Measurements from ENCODE around the gene LFNG. TPM values are rescaled to one million over a fixed set of nuclear protein-coding genes. Genes with fewer than 3 reads are reported as not detected.

Gene LFNG
- total RNA-seq, 1 experiment from 2014 or later: 38.1 TPM

DNA sequence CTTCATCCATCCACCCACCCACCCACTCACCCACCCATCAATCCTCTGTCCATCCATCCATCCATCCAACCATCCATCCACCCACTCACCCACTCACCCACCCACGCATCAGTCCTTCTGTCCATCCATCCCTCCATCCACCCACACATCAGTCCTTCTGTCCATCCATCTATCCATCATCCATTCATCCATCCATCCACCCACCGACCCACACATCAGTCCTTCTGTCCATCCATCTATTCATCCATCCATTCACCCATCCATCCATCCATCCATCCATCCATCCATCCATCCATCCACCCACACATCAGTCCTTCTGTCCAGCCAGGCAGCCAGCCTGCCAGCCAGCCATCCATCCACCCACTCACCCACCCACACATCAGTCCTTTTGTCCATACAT lies 27.5 kb upstream of the LFNG start:
- Histone ChIP-seq H3K4me1 (ENCODE audit: control insufficient read depth, insufficient read depth, low read length) (peaks cover 11% of the 10 kb centered on the region), H3K4me3 (ENCODE audit: low read depth in 2 of 2, low read length in 2 of 2) (no peak overlapping the region), H3K36me3 (ENCODE audit: control insufficient read depth, insufficient read depth, low read length) (no peaks in the 10 kb centered on the region), H3K27ac (ENCODE audit: low read length) (no peak overlapping the region), H3K9me3 (ENCODE audit: control insufficient read depth, insufficient read depth, low read depth, low read length) (no peaks in the 10 kb centered on the region), H3K27me3 (ENCODE audit: control insufficient read depth, insufficient read depth, low read length) (no peaks in the 10 kb centered on the region)
- TF ChIP-seq, protein P1, sequence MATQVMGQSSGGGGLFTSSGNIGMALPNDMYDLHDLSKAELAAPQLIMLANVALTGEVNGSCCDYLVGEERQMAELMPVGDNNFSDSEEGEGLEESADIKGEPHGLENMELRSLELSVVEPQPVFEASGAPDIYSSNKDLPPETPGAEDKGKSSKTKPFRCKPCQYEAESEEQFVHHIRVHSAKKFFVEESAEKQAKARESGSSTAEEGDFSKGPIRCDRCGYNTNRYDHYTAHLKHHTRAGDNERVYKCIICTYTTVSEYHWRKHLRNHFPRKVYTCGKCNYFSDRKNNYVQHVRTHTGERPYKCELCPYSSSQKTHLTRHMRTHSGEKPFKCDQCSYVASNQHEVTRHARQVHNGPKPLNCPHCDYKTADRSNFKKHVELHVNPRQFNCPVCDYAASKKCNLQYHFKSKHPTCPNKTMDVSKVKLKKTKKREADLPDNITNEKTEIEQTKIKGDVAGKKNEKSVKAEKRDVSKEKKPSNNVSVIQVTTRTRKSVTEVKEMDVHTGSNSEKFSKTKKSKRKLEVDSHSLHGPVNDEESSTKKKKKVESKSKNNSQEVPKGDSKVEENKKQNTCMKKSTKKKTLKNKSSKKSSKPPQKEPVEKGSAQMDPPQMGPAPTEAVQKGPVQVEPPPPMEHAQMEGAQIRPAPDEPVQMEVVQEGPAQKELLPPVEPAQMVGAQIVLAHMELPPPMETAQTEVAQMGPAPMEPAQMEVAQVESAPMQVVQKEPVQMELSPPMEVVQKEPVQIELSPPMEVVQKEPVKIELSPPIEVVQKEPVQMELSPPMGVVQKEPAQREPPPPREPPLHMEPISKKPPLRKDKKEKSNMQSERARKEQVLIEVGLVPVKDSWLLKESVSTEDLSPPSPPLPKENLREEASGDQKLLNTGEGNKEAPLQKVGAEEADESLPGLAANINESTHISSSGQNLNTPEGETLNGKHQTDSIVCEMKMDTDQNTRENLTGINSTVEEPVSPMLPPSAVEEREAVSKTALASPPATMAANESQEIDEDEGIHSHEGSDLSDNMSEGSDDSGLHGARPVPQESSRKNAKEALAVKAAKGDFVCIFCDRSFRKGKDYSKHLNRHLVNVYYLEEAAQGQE (IDR thresholded peaks at IDR 0.05; ENCODE audit: insufficient read depth in 1 of 2, low read depth in 2 of 2, low read length in 1 of 2): no peak
- TF ChIP-seq POLR2AphosphoS5 (IDR thresholded peaks at IDR 0.05; ENCODE audit: low read depth, low read length) (no peak), SIN3A (IDR thresholded peaks at IDR 0.05; ENCODE audit: borderline replicate concordance, insufficient read depth, low read depth, low read length) (no peak), TCF7L2 (IDR thresholded peaks at IDR 0.05; ENCODE audit: low read depth, low read length) (no peak)
- TF ChIP-seq, protein P2, sequence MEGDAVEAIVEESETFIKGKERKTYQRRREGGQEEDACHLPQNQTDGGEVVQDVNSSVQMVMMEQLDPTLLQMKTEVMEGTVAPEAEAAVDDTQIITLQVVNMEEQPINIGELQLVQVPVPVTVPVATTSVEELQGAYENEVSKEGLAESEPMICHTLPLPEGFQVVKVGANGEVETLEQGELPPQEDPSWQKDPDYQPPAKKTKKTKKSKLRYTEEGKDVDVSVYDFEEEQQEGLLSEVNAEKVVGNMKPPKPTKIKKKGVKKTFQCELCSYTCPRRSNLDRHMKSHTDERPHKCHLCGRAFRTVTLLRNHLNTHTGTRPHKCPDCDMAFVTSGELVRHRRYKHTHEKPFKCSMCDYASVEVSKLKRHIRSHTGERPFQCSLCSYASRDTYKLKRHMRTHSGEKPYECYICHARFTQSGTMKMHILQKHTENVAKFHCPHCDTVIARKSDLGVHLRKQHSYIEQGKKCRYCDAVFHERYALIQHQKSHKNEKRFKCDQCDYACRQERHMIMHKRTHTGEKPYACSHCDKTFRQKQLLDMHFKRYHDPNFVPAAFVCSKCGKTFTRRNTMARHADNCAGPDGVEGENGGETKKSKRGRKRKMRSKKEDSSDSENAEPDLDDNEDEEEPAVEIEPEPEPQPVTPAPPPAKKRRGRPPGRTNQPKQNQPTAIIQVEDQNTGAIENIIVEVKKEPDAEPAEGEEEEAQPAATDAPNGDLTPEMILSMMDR (IDR thresholded peaks at IDR 0.05): no peak
- no peak for ATAC-seq
- ChIA-PET POLR2A (no interaction called here), CTCF (no interaction called here)
- no TSS peak for BruUV-seq (replicated peaks)
- no peak for DNase-seq (ENCODE audit: low read depth, low spot score)
- intact Hi-C loops (cut with micrococcal nuclease; ENCODE audit: unreplicated experiment) (no loop called here), in situ Hi-C loops (cut with HindIII; ENCODE audit: low pct_unique_long_range_greater_than_20kb, low sequenced_read_pairs) (no loop called here)

DNA sequence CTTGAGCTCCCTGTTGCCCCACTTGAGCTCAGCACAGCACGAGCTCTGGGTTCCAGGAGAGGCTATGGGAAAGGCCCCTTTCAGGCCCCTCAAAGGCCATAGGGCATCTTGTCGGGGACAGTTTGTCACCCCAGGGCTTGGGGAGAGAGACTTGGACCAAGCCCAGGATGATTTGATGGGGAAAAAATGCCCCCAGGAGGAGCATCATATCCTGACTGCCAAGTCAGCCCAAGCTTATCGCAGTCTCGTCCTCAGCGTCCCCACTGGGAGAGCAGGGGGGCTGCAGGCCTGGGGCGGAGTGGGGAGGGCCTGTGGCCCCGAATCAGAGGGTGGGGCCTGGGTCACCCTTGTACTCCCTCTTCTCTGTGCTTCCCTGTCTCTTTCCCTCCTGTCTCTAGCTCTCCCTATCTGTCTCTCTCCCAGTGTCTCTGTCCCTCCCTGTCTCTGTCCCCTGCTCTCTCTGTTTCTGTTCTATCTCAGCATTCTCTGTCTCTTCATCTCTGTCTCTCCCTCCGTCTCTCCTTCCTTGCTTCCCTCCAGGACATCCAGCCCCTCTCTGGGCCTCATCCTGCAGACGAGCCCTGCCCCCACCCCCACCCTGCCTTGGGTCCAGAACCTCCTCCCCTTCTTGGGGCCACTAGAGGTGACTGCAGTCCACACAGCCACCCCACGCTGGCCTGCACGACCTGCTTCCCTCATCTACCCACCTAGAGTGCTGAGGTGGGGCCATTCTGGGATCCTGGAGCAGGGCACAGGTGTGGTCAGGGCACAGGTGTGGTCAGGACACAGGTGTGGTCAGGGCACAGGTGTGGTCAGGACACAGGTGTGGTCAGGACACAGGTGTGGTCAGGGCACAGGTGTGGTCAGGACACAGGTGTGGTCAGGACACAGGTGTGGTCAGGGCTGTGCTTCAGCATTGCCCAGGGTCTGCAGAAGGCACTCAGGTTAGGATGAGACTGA lies 26.1 kb upstream of the LFNG start:
- ATAC-seq (no peak), DNase-seq (ENCODE audit: low read depth, low spot score) (no peak)
- ChIA-PET POLR2A (no interaction called here), CTCF (interaction anchor here (1.2 kb wide), 1 partner anchor 25 kb away, joined by 3 read pairs; no protein-coding TSS in a partner anchor)
- H3K27me3 ChIP-seq (ENCODE audit: control insufficient read depth, insufficient read depth, low read length): no peaks in the 10 kb centered on the region
- no peaks in the 10 kb centered on the region for H3K9me3 ChIP-seq (ENCODE audit: control insufficient read depth, insufficient read depth, low read depth, low read length)
- in situ Hi-C loops (cut with HindIII; ENCODE audit: low pct_unique_long_range_greater_than_20kb, low sequenced_read_pairs) (no loop called here), intact Hi-C loops (cut with micrococcal nuclease; ENCODE audit: unreplicated experiment) (no loop called here)
- no peak for TF ChIP-seq TCF7L2 (IDR thresholded peaks at IDR 0.05; ENCODE audit: low read depth, low read length)
- TF ChIP-seq SIN3A (IDR thresholded peaks at IDR 0.05; ENCODE audit: borderline replicate concordance, insufficient read depth, low read depth, low read length): no peak
- TF ChIP-seq POLR2AphosphoS5 (IDR thresholded peaks at IDR 0.05; ENCODE audit: low read depth, low read length): no peak
- TF ChIP-seq, protein P2 (IDR thresholded peaks at IDR 0.05): no peak
- TF ChIP-seq, protein P1 (IDR thresholded peaks at IDR 0.05; ENCODE audit: insufficient read depth in 1 of 2, low read depth in 2 of 2, low read length in 1 of 2): no peak
- H3K36me3 ChIP-seq (ENCODE audit: control insufficient read depth, insufficient read depth, low read length): no peaks in the 10 kb centered on the region
- no peak overlapping the region for H3K27ac ChIP-seq (ENCODE audit: low read length)
- no TSS peak for BruUV-seq (replicated peaks)
- no peak overlapping the region for H3K4me3 ChIP-seq (ENCODE audit: low read depth in 2 of 2, low read length in 2 of 2)
- H3K4me1 ChIP-seq (ENCODE audit: control insufficient read depth, insufficient read depth, low read length): peaks cover 14% of the 10 kb centered on the region
